ENCODE measurements around the gene TPST1. TPM values are rescaled to one million over a fixed set of nuclear protein-coding genes. Genes with fewer than 3 reads are reported as not detected.

TPST1 gene
- total RNA-seq, 1 experiment from 2014 or later, result 15.0 TPM

DNA sequence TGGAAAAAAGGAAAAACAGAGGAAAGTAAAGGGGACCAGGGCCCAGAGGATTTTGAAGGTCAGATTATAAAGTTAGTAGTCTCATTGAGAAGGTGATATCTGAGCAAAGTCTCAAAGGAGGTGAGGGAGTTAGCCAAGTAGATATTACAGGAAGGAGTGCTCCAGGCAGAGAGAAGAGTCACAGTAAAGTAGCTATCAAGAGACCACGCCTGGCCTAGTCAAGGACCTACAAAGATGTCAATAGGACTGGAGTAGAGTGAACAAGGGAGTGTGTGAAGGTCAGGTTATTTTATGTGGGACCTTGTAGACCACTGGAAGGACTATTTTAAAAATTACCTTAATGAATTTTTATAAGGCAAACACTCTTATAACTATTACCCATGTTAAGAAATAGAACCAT is 64.8 kb downstream of the TPST1 start:
- no peak for TF ChIP-seq TP53 (CRISPR knock-in tag; IDR thresholded peaks at IDR 0.05)
- TF ChIP-seq, protein P1, sequence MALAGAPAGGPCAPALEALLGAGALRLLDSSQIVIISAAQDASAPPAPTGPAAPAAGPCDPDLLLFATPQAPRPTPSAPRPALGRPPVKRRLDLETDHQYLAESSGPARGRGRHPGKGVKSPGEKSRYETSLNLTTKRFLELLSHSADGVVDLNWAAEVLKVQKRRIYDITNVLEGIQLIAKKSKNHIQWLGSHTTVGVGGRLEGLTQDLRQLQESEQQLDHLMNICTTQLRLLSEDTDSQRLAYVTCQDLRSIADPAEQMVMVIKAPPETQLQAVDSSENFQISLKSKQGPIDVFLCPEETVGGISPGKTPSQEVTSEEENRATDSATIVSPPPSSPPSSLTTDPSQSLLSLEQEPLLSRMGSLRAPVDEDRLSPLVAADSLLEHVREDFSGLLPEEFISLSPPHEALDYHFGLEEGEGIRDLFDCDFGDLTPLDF (CRISPR knock-in tag; IDR thresholded peaks at IDR 0.05), result no peak
- TF ChIP-seq ZNF671 (CRISPR knock-in tag; IDR thresholded peaks at IDR 0.05), result no peak
- TF ChIP-seq MXD4 (CRISPR knock-in tag; IDR thresholded peaks at IDR 0.05; ENCODE audit: borderline replicate concordance), result no peak
- TF ChIP-seq RORB (CRISPR knock-in tag; IDR thresholded peaks at IDR 0.05), result no peak
- TF ChIP-seq NR2C2 (CRISPR knock-in tag; IDR thresholded peaks at IDR 0.05), result no peak
- TF ChIP-seq ATF1 (CRISPR knock-in tag; IDR thresholded peaks at IDR 0.05), result no peak
- TF ChIP-seq, protein P2, sequence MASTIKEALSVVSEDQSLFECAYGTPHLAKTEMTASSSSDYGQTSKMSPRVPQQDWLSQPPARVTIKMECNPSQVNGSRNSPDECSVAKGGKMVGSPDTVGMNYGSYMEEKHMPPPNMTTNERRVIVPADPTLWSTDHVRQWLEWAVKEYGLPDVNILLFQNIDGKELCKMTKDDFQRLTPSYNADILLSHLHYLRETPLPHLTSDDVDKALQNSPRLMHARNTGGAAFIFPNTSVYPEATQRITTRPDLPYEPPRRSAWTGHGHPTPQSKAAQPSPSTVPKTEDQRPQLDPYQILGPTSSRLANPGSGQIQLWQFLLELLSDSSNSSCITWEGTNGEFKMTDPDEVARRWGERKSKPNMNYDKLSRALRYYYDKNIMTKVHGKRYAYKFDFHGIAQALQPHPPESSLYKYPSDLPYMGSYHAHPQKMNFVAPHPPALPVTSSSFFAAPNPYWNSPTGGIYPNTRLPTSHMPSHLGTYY (CRISPR knock-in tag; IDR thresholded peaks at IDR 0.05), result no peak
- TF ChIP-seq, protein P3, sequence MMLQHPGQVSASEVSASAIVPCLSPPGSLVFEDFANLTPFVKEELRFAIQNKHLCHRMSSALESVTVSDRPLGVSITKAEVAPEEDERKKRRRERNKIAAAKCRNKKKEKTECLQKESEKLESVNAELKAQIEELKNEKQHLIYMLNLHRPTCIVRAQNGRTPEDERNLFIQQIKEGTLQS (CRISPR knock-in tag; conservative IDR thresholded peaks at IDR 0.05), result no peak
- TF ChIP-seq, protein P4, sequence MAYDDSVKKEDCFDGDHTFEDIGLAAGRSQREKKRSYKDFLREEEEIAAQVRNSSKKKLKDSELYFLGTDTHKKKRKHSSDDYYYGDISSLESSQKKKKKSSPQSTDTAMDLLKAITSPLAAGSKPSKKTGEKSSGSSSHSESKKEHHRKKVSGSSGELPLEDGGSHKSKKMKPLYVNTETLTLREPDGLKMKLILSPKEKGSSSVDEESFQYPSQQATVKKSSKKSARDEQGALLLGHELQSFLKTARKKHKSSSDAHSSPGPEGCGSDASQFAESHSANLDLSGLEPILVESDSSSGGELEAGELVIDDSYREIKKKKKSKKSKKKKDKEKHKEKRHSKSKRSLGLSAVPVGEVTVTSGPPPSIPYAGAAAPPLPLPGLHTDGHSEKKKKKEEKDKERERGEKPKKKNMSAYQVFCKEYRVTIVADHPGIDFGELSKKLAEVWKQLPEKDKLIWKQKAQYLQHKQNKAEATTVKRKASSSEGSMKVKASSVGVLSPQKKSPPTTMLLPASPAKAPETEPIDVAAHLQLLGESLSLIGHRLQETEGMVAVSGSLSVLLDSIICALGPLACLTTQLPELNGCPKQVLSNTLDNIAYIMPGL (CRISPR knock-in tag; IDR thresholded peaks at IDR 0.05), result no peak
- no peak for TF ChIP-seq NFE2L1 (CRISPR knock-in tag; IDR thresholded peaks at IDR 0.05)
- no peak for TF ChIP-seq JAZF1 (CRISPR knock-in tag; IDR thresholded peaks at IDR 0.05)
- TF ChIP-seq, protein P5, sequence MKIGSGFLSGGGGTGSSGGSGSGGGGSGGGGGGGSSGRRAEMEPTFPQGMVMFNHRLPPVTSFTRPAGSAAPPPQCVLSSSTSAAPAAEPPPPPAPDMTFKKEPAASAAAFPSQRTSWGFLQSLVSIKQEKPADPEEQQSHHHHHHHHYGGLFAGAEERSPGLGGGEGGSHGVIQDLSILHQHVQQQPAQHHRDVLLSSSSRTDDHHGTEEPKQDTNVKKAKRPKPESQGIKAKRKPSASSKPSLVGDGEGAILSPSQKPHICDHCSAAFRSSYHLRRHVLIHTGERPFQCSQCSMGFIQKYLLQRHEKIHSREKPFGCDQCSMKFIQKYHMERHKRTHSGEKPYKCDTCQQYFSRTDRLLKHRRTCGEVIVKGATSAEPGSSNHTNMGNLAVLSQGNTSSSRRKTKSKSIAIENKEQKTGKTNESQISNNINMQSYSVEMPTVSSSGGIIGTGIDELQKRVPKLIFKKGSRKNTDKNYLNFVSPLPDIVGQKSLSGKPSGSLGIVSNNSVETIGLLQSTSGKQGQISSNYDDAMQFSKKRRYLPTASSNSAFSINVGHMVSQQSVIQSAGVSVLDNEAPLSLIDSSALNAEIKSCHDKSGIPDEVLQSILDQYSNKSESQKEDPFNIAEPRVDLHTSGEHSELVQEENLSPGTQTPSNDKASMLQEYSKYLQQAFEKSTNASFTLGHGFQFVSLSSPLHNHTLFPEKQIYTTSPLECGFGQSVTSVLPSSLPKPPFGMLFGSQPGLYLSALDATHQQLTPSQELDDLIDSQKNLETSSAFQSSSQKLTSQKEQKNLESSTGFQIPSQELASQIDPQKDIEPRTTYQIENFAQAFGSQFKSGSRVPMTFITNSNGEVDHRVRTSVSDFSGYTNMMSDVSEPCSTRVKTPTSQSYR (CRISPR knock-in tag; IDR thresholded peaks at IDR 0.05), result no peak
- TF ChIP-seq, protein P6, sequence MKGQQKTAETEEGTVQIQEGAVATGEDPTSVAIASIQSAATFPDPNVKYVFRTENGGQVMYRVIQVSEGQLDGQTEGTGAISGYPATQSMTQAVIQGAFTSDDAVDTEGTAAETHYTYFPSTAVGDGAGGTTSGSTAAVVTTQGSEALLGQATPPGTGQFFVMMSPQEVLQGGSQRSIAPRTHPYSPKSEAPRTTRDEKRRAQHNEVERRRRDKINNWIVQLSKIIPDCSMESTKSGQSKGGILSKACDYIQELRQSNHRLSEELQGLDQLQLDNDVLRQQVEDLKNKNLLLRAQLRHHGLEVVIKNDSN (CRISPR knock-in tag; IDR thresholded peaks at IDR 0.05), result no peak
- TF ChIP-seq, protein P7, sequence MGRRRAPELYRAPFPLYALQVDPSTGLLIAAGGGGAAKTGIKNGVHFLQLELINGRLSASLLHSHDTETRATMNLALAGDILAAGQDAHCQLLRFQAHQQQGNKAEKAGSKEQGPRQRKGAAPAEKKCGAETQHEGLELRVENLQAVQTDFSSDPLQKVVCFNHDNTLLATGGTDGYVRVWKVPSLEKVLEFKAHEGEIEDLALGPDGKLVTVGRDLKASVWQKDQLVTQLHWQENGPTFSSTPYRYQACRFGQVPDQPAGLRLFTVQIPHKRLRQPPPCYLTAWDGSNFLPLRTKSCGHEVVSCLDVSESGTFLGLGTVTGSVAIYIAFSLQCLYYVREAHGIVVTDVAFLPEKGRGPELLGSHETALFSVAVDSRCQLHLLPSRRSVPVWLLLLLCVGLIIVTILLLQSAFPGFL (CRISPR knock-in tag; IDR thresholded peaks at IDR 0.05; ENCODE audit: borderline replicate concordance), result no peak
- TF ChIP-seq ELF4 (CRISPR knock-in tag; IDR thresholded peaks at IDR 0.05; ENCODE audit: low read depth), result no peak
- TF ChIP-seq, protein P8, sequence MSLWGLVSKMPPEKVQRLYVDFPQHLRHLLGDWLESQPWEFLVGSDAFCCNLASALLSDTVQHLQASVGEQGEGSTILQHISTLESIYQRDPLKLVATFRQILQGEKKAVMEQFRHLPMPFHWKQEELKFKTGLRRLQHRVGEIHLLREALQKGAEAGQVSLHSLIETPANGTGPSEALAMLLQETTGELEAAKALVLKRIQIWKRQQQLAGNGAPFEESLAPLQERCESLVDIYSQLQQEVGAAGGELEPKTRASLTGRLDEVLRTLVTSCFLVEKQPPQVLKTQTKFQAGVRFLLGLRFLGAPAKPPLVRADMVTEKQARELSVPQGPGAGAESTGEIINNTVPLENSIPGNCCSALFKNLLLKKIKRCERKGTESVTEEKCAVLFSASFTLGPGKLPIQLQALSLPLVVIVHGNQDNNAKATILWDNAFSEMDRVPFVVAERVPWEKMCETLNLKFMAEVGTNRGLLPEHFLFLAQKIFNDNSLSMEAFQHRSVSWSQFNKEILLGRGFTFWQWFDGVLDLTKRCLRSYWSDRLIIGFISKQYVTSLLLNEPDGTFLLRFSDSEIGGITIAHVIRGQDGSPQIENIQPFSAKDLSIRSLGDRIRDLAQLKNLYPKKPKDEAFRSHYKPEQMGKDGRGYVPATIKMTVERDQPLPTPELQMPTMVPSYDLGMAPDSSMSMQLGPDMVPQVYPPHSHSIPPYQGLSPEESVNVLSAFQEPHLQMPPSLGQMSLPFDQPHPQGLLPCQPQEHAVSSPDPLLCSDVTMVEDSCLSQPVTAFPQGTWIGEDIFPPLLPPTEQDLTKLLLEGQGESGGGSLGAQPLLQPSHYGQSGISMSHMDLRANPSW (CRISPR knock-in tag; conservative IDR thresholded peaks at IDR 0.05; ENCODE audit: low read depth), result no peak
- no peak for TF ChIP-seq NFYB (CRISPR knock-in tag; conservative IDR thresholded peaks at IDR 0.05; ENCODE audit: low read depth)
- TF ChIP-seq ZNF138 (CRISPR knock-in tag; conservative IDR thresholded peaks at IDR 0.05), result no peak
- no peak for TF ChIP-seq IRF2 (CRISPR knock-in tag; IDR thresholded peaks at IDR 0.05; ENCODE audit: borderline replicate concordance, low read depth)
- Mint-ChIP-seq H3K36me3 (peaks cover 14% of the 10 kb centered on the region), H3K9me3 (peaks cover 30% of the 10 kb centered on the region), H3K4me1 (peaks cover 14% of the 10 kb centered on the region), H3K27me3 (ENCODE audit: low read depth) (no peaks in the 10 kb centered on the region), H3K4me3 (no peak overlapping the region), H3K27ac (peak overlapping the region; percentile 43; the same call in 1 of the 2 replicates)
- ATAC-seq (no peak), DNase-seq (ENCODE audit: low spot score) (no peak)
- CTCF ChIA-PET, result no interaction called here
- POLR2A ChIA-PET, result no interaction called here
